Renal cortical epithelial cell (primary cell): Measurements from ENCODE around the gene TNNI3. TPM values are rescaled to one million over a fixed set of nuclear protein-coding genes. Genes with fewer than 3 reads are reported as not detected.
"Not testable (repeated sequence)": the region's sequence is repeated elsewhere in the genome, so short reads cannot be mapped to it uniquely, and the experiment has no call there.

Experiments used
- DNase-seq: peaks from one replicate; pipeline ENCODE4 v3.0.0-alpha.2; 2011; ENCODE audit warnings: low read depth
- total RNA-seq: library from RNA; depleted of rRNA; stranded (reverse); fragments of >200 nt; gene quantifications from 2 replicates; pipeline ENCODE4 v1.2.3, GENCODE V29; 2014

Gene TNNI3
- total RNA-seq, result 0.15 TPM in 1 of 2 replicates, not detected in the other

DNA sequence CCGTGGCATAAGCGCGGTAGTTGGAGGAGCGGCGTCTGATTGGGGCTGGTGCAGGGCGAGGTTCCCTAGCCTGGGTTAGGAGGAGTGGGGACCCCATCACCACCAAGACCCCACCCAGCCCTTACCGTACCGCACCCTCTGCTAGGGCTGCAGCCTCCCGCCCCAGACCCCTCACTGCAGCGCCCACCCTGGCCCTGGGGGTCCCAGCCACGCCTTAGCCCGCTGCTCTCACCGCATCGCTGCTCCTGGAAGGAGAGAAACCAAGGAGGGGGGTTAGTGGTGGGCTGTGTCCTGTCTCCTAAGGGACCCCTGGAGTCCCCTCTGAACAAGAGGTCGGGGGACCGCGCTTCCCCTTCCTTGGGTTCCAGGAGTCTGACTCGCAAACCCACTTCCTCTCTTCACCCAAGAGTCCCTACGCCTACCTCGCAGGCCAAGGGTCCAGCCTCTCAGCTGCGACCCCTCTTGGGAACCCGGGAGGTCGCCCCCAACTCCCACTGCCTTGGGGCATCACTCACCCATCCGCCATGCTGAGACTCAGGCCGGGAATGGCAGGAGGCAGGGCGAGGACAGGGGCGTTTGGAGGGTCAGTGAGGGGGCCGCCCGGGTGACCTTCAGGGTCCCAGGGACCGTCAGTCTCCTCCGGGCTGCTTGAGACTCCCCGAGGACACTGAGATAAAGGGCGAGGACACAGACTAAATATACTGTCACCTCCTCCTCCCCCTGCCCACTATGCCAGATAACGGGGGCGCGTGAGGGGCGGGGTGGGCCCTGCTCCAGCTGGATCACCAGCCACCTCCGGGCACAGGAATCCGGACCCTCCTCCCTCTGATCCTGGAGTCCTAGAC, at the start of gene TNNI3:
Gene TNNI3 (minus strand): TSS at position 669 of the 845 bp plus-strand sequence. CDS start 143 bp downstream, at position 526.
- DNase-seq, result no peak

DNA sequence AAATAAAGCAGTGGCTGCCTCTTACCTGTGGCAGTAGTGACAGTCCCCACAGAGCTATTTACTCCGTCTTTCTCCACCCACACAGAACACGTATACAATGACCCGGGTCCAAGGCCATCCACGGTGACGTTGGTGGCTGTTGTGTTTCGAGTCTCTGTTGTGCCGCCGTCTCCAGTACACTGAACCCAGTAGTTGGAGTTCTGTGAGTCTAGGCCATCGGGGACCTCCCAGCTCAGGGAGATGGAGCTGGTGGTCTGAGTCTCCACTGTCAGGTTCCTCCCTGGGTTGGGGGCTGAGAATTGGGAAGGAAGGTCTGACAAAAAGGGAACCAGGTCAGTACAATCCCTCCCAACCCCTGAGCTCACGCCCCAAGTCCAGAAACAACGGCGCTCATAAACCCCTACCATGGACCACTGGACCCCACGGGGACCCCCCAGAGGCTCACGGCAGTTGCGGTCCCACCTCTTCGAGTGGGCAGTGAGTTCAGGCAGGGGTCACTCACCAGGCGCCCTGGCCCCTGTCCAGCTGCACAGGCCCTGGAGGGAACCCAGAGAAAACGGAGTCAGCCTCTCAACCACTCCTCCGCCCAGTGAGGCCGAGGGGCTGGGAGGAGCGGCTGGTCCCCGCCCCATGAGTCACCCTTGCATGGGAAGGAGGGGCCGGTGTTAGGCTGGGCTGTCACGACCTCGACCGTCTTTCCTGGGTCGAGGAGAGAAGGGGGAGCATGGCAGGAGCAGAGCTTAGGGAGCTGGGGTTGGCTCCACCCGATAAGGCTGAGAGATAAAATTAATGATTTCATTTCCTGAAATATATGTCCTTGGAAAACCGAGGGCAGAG, 49.4 kb upstream of the TNNI3 start:
- DNase-seq, result peak; percentile 77

GRCh38 chr19:55202199-55202598, 44.7 kb upstream of the TNNI3 start:
- not testable (repeated sequence) for DNase-seq

GRCh38 chr19:55199620-55200204, 42.2 kb upstream of the TNNI3 start:
- DNase-seq, result no peak

DNA sequence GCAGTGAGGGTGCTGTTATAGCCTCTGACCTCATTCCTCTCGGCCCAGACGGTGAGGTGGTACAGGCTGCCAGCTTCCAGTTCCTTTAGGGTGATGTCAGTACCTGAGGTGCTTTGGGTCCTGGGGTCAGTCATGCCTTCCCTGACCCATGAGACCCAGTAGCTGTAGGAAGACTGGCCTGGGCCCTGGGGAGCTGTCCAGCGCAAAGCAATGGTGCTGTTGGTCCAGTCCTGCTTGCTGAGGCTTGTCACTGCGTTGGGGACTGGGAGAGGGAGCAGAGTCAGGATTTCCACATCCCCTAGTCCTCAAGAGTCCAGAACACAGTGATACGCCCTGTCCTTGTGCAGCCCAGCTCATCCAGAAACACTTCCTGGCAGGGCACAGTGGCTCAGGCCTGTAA, 41.1 kb upstream of the TNNI3 start:
- DNase-seq, result no peak

DNA sequence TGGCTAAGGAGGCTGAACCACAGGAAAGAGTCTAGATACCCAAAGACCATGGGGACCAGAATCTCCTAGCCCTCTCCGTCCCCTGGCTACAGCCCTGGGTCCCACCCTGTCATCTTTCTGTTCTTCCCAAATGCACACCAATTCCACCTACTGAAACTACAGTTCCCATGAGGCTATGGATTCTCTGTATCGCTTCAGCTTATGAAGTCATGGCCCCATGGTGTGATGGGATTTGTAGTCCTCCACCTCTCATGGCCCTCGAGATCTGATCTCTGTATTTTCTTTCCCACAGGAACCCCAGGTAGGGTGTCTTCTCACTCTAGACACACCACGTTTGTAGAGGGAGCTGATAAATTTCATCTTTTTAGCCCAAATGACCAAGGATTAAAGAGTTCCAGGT, 40.0 kb upstream of the TNNI3 start:
- DNase-seq, result no peak

GRCh38 chr19:55196803-55197202, 39.3 kb upstream of the TNNI3 start:
- no peak for DNase-seq

DNA sequence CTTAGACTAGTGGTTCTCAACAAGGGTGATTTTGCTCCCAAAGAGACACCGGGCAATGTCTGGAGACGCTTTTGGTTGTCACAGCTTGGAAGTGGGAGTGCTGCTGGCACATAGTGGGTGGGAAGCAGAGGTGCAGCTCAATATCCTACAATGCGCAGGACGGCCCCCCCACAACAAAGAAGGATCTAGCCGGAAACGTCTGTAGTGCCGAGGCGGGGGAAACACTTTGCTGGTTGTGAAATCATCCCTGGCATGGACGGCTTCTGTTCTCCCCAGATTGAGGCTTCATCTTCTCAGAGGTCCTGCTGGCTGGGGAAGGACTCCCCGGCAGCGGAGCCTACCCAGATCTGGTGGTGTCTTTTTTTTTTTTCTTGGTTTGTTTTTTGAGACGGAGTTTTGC, 35.9 kb upstream of the TNNI3 start:
- DNase-seq, result no peak

DNA sequence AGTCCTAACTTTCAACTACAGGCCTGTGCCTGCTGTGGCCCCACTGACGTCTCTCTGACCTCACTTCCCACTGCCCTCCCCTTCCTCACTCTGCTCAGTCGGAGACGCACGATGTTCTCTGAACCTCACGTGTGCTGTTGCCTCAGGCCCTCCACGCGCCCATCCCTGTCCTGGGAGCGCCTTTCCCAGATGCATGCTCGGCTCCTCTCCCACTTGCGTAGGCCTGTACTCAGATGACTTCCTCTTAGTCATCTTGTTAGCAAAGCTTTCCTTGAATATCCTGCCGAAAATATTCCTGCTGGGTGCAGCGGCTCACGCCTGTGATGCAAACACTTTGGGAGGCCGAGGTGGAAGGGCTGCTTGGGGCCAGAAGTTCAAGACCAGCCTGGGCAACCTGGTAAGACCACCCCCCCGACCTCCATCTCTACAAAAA, 31.9 kb upstream of the TNNI3 start:
- peak; percentile 74 for DNase-seq

GRCh38 chr19:55188625-55189024, 31.1 kb upstream of the TNNI3 start:
- peak; percentile 17 for DNase-seq

DNA sequence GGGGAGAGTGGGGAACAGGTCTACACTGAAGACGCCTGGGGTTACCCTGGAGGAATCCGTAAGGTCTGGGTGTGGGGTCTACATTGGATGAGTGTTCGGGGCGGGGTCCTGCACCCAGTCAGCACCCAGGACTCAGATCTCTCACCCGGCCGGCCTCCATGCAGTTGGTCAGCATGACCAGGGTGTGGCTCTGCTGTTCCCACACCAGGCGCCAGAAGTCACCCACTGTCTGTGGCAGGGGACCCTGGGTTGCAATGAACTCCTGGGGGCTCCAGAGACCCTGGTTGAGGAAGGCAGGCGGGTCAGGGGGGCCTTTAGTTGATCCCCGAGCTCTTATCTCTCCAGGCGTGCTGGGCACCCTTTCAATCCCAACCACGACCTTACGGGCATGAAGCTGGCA, 28.5 kb upstream of the TNNI3 start:
- DNase-seq, result no peak

DNA sequence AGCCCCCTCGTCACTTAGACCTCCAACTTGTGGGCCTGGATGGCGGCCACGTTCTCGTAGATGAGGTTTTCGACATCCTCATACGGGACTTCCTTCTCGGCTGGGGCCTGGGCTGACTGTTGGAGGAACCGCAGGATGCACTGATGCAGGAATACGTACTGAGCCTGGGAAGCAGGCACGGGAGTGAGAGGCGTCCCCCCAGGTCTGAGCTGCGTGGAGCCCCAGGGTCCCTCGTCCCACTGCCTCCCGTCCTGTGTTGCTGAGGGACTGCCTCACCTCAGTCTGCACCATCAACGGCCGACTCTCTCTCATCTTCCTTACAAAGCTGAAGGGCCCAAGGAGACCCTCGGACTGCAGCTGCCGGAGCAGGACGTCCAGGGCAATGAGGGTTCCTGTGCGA, 24.2 kb upstream of the TNNI3 start:
- no peak for DNase-seq

GRCh38 chr19:55179606-55180484, 22.3 kb upstream of the TNNI3 start, which contains the start of gene SYT5:
Gene SYT5, minus strand, starts transcription at chr19:55180289. Its CDS starts 1,248 bp downstream, at chr19:55179041.
- no peak for DNase-seq

- peak; percentile 59 for DNase-seq
Measured at GRCh38 chr19:55178781-55179599, 21.5 kb upstream of the TNNI3 start.

GRCh38 chr19:55176076-55176475, 18.5 kb upstream of the TNNI3 start:
- DNase-seq, result no peak

DNA sequence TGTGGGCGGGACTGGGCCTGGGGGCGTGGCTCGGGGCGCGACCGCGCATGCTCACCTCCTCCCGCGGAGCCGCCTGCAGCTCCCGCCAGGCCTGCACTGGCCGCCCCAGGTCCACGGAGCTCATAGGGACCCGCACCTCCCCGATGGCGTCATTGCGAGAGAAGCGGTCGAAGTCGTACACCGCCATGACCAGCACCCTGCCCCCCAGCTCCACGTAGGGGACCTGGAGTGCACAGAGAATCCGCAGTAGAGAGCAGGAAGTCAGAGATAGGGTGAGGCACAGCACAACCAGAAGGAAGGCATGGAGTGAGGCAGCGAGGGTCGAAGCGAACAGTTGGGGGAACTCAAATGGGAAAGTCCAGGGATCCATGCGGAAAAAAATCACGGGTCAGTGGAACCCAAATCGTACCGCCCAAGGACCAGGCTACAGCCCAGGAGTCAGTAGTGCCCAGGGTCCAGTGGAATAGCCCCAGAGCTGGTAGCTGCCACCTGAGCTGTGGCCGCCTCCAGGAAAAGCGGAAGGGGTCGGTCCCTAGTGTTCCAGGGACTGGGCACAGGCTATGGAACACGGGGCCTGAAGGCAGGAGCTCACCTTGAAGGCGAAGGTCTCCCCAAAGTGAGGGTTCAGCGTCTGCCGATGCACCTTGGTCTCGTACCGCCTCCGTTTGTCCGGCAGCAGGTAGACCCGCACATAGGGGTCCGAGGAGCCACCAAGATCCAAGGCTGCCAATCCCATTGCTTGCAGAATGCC, 17.8 kb upstream of the TNNI3 start:
- no peak for DNase-seq

DNA sequence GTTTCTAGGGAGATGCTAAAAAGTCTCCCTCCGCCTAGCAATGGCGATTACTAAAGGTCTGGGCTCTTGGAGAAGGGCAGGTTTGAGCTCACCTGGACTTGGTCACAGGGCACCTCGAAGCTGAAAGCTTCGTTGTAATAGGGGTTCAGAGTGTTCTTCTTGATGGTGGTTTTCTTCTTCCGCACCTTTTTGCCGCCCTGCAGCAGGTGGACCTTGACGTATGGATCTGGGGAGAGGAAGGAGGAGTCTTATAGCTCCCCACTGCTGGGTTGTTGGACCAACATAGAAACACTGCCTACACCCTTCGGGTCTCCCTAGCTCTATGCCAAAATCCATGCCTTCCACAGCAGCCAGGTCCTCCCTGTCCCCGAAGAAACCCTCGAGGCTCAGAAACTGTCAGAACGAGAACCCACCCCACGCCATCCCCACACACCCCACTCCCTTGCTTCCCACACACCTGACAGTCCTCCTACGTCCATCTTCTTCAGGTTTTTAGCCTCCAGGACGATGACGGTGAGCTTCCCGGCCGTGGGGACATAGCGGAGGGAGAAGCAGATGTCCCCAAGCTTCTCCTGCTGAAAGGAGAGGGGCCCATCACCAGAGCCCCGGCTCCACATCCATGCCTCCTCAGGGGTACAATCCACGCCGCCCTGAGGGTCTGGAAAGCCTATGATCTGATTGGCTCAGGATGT, 17.0 kb upstream of the TNNI3 start:
- DNase-seq, result no peak

DNA sequence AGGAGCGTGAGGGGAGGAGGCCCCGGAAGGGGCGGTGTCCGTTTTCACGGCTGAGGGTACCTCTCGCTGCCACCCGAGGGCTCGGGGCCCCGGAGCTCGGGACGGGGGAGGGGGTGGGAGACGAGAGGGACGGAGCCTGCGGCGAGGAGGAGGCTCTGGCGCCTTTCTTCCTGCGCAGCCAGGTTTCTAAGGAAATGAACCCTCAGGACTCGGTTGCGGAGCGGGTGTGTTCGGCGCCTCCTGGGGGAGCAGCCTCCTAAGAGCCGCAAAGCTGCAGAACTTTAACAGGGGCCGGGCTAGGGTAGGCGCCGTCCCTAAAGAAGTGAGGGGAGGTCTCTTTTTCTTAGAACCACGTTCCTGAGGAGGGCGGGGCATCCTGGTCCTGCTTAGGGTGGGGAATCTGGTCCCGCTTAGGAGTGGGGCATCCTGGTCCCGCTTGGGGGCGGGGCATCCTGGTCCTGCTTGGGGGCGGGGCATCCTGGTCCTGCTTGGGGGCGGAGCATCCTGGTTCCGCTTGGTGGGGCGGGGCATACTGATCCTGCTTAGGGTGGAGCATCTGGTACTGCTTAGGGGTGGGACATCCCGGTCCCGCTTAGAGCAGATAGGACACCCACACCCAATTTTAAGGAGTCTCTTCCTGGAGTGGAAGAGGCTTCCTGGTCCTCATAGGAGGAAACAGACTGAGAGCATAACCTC, 16.3 kb upstream of the TNNI3 start:
- DNase-seq, result peak; percentile 16
